Posterior vena cava (tissue), 2 donors: ENCODE measurements around the gene PCDH1. TPM values are rescaled to one million over a fixed set of nuclear protein-coding genes. Genes with fewer than 3 reads are reported as not detected.

Experiments used
- total RNA-seq, 2 donors: library from RNA; stranded (reverse); fragmentation: NEBNext Ultra II Directional; extraction: Animal tissue kit (Norgen Biotek cat#: 25700); gene quantifications; one replicate each; pipeline ENCODE4 v1.2.1, GENCODE V29; 2021
- donor health status: DM: yes; HTN: yes; CAD: no.
- donor health status: DM: yes; HTN: yes; CAD: no.

PCDH1 gene
- total RNA-seq, 2 donors from 2014 or later = 30.2 to 36.7 TPM

Other genes with a start within 250 kb of the PCDH1 start
- gene HDAC3, start 241.6 kb downstream of the PCDH1 start, total RNA-seq = 10 to 100 TPM; 30.3 to 34.7 TPM
- gene RELL2, start 241.4 kb downstream of the PCDH1 start, total RNA-seq = 1 to 10 TPM; 2.5 to 3.0 TPM
- gene FCHSD1, start 227.0 kb downstream of the PCDH1 start, total RNA-seq = 10 to 100 TPM; 11.6 to 13.6 TPM
- 10 to 100 TPM; 14.7 to 18.8 TPM for gene ARAP3, start 196.2 kb downstream of the PCDH1 start, total RNA-seq
- gene DELE1, start 45.5 kb upstream of the PCDH1 start, total RNA-seq = 10 to 100 TPM; 46.4 to 49.6 TPM
- 1 to 10 TPM; 8.7 to 9.3 TPM for gene PCDH12, start 79.8 kb upstream of the PCDH1 start, total RNA-seq
- gene RNF14, start 90.7 kb upstream of the PCDH1 start, total RNA-seq = 10 to 100 TPM; 59.3 to 61.2 TPM
- 10 to 100 TPM; 21.8 to 35.5 TPM for gene GNPDA1, start 134.6 kb upstream of the PCDH1 start, total RNA-seq
- 10 to 100 TPM; 78.5 to 81.0 TPM for gene NDFIP1, start 230.4 kb upstream of the PCDH1 start, total RNA-seq